ENCODE results near the gene CFHR5.
"Not testable (repeated sequence)": the region's sequence is repeated elsewhere in the genome, so short reads cannot be mapped to it uniquely, and the experiment has no call there.

CFHR5 gene

DNA sequence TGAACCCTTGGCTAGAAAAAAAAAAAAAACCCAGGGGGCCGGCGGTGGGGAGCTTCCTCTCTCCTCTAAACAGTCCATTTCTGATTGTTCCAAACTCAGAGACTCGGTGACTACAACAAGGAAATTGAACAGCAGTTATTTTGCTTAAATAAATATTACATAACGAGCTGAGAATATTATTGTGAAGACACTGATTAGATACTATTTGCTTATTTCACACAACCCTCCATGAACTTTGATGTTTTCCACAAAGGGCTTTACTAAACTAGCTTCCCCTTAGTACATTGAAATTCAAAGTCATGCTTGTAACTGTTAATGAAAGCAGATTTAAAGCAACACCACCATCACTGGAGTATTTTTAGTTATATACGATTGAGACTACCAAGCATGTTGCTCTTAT, at the start of gene CFHR5:
Gene CFHR5, plus strand, starts transcription at position 279 of the 400 bp plus-strand sequence. Its CDS starts 109 bp downstream, at position 388.
- no peak for DNase-seq (ENCODE audit: low read depth)

DNA sequence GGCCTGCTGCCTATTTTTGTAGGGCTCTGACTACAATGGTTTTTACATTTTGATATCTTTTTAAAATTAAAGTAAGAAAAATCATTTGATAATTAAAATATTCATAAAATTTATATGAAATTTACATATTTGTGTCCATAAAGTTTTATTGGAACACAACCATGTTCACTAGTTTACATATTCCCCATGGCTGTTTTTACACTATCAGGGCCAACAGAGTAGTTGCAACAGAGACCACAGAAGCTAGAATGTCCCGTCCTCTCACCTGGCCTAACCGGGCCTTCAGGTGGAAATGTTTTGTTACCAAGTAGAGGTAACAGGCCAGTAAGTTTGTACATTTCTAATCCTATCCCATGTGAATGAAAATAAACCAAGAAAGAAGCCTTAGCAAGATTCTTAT, 44.5 kb upstream of the CFHR5 start:
- not testable (repeated sequence) for DNase-seq (ENCODE audit: low read depth)

DNA sequence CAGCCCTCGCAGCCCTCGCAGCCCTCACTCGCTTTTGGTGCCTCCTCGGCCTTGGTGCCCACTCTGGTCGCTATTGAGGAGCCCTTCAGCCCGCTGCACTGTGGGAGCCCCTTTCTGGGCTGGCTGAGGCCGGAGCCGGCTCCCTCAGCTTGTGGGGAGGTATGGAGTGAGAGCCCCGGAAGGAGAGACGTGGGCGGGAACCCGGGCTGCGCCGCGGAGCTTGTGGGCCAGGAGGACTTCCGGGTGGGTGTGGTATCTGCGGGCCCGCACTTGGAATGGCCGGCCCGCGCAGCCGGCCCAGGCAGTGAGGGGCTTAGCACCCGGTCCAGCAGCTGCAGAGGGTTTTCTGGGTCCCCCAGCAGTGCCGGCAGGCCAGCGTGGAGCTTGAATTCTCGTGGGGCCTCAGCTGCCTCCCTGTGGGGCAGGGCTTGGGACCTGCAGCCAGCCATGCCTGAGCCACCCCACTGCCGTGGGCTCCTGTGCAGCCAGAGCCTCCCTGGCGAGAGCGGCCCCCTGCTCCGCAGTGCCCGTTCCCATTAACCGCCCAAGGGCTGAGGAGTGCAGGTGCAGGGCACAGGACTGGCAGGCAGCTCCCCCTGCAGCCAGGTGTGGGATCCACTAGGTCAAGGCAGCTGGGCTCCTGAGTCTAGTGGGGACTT, 43.7 kb upstream of the CFHR5 start:
- no peak for DNase-seq (ENCODE audit: low read depth)

DNA sequence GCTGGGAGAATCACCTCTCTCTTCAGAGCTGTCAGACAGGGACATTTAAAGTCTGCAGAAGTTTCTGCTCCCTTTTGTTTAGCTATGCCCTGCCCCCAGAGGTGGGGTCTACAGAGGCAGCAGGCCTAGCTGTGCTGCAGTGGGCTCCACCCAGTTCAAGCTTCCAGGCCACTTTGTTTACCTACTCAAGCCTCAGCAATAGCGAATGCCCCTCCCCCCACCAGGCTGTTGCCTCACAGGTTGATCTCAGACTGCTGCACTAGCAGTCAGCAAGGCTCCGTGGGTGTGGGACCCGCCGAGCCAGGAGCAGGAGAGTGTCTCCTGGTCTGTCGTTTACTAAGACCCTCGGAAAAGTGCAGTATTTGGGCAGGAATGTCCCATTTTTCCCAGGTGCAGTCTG, 35.9 kb upstream of the CFHR5 start:
- DNase-seq (ENCODE audit: low read depth): not testable (repeated sequence)

DNA sequence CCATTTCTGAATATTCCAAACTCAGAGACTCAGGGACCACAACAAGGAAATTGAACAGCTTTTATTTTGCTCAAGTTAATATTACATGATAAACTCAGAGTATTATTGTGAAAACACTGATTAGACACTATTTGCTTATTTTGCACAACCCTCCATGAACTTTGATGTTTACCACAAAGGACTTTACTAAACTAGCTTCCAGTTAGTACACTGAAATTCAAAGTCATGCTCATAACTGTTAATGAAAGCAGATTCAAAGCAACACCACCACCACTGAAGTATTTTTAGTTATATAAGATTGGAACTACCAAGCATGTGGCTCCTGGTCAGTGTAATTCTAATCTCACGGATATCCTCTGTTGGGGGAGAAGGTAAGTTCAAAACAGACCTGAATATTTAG, 33.8 kb upstream of the CFHR5 start, which contains the start of gene CFHR2:
Gene CFHR2, plus strand, starts transcription at position 171 of the 400 bp plus-strand sequence. Its CDS starts 143 bp downstream, at position 314.
- DNase-seq (ENCODE audit: low read depth): not testable (repeated sequence)

DNA sequence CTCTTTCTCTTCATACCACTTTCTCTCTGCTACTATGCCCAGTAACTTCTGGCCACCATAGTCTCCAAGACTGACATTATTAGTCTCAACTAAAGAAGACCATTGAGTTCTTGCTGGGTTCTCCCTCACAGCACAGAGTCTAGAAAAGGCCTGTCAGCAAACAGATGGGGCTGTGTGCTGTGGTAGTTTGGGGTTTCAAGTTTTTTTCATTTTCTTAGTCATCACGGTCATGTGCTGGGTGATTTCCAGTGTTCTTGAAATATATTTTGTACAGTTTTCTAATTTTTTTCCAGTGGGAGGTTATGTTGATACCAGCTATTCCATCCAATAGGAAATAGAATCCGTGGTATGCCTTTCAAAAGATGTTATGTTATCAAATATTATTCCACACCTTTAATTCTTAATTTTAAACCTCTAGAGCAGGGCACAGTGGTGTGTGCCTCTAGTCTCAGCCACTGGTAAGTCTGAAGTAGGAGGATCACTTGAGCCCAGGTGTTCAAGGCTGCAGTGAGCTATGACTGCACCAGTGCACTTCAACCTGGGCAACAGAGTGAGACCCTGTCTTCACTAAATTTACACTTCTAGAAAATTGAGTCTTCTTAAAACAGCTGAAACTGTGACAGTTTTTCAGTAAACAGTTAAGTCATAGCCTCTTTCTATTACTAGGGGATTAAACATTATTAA, 25.5 kb upstream of the CFHR5 start:
- no peak for DNase-seq (ENCODE audit: low read depth)

DNA sequence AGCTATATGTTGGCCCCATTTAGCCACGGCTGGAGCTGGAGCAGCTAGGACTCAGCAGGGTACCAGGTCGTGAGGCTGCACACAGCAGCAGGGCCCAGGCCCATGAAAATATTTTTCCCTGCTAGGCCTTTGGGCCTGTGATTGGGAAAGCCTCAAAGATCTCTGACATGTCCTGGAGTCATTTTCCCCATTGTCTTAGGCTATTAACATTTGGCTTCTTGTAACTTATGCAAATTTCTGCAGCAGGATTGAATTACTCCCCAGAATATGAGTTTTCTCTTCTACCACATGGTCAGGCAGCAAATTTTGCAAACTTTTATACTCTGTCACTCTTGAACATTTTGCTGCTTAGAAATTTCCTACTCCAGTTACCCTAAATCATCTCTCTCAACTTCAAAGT, 22.6 kb upstream of the CFHR5 start:
- no peak for DNase-seq (ENCODE audit: low read depth)

DNA sequence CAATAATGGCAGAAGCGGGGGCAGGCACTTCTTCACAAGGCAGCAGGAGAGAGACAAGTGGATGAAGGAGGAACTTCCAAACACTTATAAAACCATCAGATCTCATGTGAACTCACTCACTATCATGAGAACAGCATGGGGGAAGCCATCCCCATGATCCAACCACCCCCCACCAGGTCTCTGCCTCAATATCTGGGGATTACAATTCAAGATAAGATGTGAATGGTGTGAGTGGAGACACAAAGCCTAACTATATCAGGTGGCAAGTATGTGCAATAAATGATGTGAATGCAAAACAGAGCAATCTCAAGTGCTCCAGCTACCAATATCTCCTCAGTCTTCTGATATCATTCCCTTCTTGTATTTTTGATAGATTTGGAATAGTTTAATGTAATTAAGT, 21.4 kb upstream of the CFHR5 start:
- DNase-seq (ENCODE audit: low read depth): no peak

DNA sequence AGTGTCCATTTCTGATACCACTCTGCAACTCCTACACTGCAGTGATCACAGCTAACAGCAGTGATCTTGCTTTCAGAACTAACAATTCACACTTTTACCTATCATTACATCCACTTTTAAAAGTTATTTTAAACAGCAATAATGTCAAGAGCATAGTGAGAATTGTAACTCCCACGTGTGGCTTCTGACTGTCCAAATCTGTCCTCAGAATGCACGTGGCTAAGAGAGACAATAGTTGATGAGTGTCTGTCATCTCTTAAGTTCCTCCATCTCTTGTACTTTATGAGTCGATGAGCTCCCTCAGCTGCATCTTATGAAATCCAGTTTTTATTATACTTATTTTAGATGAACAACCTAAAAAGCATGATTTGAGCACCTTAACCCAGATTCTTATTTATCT, 16.5 kb upstream of the CFHR5 start:
- no peak for DNase-seq (ENCODE audit: low read depth)

DNA sequence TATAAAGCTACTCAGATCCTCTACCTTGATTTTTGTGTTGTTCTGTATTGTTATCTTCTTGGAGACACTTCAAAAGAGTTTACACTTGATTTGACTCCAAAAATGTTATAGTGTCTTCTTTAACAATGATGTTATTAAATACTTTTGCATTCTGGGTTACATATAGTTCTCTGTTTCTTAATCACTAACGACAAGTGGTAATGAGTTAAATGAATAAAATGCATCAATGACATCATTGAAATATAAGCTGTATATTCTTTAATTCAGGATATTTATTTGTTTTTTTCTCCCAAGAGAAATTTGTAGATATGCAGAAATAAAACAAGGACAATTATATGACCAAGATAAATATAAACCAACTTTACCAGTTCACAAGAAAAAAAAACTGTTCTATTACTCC, 7.2 kb upstream of the CFHR5 start:
- DNase-seq (ENCODE audit: low read depth): no peak

DNA sequence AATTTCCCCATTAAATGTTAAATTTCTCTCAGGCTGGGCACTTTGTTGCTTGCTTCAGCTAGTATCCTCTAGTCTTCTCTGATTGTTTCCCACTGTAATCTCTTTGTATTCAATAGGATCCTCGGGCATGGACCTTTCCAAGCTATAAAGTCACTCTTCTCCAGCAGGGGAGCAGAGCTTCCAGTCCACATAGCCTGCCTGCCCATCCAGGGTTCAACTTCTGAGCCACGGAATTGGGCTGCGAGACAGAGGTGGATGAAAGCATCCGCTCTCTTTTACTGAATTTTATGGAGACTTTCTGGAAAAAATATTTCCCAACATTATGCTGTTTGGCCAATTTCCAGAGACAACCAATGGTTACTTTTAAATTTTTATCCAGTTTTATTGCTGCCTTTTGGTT, 1.1 kb upstream of the CFHR5 start:
- no peak for DNase-seq (ENCODE audit: low read depth)

DNA sequence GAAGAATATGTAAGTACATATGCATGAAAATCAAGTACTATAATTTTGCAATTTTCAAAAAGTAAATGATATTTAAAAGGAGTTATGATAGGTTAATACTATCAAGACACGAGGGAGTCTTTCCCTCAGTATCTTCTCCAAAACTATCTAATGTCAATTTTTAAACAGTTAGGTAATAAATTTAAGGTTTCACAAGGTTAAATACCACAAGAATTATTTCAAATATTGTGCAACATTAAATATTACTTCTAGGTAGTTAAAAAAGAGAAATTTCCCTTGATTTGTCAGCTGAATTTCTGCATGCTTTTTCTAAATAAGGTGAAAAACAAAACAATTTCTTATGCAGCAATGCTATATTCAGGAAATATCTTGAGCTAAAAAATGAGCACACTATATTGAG, 3.5 kb downstream of the CFHR5 start:
- no peak for DNase-seq (ENCODE audit: low read depth)

DNA sequence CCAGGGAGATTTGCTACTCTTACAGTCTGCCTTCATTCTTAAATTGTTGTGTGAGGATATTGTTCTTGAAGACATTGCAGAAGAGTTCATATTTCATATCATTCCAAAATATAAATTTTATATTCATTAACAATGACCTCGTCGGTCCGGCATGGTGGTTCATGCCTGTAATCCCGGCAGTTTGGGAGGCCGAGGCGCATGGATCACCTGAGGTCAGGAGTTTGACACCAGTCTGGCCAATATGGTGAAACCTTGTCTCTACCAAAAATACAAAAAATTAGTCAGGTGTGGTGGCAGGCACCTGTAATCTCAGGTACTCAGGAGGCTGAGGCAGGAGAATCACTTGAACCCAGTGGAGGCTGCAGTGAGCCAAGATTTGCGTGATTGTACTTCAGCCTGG, 4.9 kb downstream of the CFHR5 start:
- not testable (repeated sequence) for DNase-seq (ENCODE audit: low read depth)

DNA sequence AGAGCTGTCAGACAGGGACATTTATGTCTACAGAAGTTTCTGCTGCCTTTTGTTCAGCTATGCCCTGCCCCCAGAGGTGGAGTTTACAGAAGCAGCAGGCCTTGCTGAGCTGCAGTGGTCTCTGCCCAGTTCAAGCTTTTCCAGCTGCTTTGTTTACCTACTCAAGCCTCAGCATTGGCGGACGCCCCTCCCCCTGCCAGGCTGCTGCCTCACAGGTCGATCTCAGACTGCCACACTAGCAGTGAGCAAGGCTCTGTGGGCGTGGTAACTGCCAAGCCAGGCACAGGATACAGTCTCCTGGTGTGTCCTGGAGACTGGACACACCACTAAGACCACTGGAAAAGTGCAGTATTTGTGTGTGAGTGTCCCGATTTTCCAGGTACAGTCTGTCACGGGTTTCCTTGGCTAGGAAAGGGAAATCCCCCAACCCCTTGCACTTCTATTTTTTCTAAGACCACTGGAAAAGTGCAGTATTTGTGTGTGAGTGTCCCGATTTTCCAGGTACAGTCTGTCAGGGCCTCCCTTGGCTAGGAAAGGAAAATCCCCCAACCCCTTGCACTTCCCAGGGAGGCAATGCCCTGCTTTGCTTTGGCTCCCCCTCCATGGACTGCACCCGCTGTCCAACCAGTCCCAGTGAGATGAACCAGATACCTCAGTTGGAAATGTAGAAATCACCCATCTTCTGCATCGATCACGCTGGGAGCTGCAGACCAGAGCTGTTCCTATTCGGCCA, 14.7 kb downstream of the CFHR5 start:
- DNase-seq (ENCODE audit: low read depth): not testable (repeated sequence)

DNA sequence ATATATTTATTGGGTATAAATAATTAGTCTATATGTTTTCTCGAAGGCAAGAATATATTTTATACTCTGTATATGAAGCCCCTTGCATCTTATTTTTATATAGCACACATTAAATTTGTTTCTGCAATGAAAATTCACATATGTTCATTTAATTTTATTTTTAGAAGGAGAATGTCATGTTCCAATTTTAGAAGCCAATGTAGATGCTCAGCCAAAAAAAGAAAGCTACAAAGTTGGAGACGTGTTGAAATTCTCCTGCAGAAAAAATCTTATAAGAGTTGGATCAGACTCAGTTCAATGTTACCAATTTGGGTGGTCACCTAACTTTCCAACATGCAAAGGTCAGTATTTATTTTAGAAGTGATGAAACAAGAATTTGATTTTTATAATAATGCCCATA, 16.6 kb downstream of the CFHR5 start:
- DNase-seq (ENCODE audit: low read depth): no peak

DNA sequence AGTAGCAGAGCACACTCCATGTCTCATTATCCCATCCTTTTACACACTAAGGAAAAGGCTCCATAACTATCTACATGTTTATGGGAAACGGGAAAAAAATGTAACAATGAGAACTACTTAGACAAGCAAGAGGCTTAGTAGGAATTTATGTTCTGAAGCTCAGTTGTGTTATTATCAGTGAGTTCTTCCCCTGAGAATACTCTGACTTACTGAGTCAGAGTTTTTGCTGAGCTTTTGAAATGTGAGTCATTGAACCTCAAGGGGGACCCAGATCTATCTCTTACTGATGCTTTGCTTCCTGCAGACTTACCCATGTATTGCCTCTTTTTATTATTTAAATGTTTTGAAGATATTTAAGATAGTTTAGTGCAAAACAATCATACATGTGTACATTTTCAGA, 20.1 kb downstream of the CFHR5 start:
- DNase-seq (ENCODE audit: low read depth): no peak

DNA sequence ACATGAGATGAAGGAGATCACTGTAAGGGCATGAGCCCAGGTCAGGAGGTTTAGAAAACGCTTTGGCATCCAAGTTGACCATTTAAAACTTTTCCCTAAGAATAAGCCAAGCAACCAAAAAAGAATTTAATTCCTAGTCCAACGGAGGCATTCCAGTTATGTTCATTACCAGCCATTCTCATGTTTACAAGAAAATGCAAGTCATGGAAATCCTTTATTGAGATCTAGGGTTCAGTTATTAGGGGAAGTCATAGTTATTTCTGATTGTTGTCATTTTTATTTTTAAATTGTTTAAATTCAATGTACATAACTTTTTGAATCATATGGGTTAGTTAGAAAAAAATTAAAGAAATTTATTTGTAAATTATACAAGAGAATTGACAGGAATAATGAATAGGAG, 24.5 kb downstream of the CFHR5 start:
- DNase-seq (ENCODE audit: low read depth): no peak

DNA sequence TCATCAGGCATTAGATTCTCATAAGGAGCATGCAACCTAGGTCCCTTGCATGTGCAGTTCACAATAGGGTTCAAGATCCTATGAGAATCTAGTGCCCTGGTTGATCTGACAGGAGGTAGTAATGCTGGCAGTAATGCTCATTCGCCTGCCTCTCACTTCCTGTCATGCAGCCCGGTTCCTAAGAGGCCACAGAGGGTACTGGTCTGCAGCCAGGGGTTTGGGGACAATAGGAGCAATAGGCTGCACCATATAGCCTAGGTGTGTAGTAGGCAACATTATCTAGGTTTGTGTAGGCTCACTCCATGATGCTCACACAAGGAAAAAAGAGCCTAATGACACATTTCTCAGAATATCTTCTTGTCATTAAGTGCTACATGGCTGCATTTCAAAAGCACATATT, 25.8 kb downstream of the CFHR5 start:
- no peak for DNase-seq (ENCODE audit: low read depth)

DNA sequence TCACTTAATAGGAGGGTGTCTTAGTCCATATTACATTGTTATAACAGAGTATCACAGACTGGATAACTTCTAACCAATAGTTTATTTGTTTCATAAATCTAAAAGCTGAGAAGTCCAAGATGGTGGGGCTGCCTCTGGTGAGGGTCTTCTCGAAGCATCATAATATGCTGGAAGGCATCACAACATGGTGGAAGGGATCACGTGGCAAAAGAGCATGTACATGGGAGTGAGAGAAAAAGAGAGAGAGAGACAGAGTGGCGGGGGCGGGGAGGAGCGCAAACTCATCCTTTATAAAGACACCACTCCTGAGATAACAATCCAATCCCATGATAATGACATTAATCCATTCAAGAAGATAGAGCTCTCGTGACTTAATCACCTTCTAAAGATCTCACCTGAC, 31.5 kb downstream of the CFHR5 start:
- no peak for DNase-seq (ENCODE audit: low read depth)

DNA sequence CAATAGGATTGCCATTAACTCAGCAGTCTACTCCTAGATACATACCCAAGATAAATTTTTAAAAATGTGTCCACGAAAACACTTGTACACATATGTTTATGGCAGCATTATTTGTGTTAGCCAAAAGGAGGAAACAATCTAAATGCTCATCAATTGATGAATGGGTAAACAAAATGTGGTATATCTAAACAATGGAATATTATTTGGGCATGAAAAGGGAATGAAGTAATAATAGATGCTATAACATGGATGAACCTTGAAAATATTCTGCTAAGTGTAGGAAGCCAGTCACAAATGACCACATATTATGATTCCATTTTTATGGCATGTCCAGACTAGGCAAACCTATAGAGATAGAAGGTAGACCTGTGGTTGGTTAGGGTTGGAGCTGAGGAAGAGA, 34.3 kb downstream of the CFHR5 start:
- DNase-seq (ENCODE audit: low read depth): no peak

DNA sequence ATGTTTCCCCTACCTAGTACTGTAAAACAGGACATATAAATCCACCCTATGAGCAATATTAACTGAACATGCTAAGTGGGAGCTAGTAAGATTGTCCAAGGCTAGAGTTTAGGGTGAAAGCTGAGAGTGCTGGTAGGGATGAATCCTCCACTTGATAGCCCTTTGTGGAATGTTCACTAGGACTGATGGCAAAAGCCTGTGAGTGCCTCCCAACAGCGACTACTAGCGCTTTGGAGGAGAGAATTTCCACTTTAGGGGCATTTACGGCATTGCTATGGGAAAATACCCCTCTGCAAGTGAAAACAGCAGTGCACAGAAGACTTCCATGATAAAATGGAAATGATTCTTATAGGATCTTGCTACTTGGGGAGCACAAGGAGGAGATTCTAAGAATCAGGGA, 35.9 kb downstream of the CFHR5 start:
- no peak for DNase-seq (ENCODE audit: low read depth)

DNA sequence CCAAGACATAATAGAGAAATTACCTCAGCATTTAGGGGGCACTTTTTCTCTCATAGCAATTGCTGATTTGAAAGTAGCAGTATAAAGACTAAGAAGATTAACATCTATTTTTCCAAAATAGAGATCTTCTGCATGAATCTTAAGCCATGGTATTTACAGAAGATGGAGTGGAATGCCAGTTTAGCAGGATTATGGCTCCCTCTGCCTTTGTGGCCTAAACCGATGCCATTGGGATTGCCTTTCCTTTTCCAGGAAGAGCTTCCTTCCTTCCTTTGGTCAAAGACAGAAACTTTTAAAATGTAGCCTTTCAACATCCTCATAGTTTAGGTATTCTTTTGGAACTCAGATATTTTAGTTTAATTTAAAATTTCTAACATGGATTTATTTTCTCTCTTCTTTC, 39.4 kb downstream of the CFHR5 start:
- DNase-seq (ENCODE audit: low read depth): no peak

DNA sequence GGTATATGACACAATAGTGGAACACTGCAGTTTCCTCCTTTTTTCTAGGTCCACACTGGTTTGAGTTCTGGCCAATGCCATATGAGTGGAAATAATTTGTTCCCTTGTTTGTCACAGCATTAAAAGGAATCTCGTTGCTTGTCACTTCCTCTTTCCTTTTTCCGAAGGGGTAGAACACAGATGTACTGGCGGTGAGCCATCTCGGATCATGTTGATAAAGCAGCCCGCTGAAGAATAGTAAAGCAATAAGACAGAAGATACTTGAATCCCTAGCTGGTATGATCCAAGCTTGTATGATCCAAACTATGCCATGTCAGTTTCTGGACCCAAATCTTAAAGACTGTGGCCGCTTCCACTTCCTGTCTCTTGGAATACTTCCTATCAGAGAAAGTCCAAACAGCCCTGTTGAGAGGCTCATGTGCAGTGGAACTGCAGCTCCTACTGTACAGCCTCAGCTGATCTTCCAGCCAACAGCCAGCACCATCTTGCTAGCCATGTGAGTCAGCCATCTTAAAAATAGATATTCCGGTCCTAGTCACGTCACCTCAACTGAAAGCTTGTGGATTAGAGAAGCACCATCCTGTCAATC, 40.3 kb downstream of the CFHR5 start:
- DNase-seq (ENCODE audit: low read depth): peak; percentile 18
